HFF-Myc (cell line): ENCODE results near the gene PRXL2B.
"Not testable (repeated sequence)": the region's sequence is repeated elsewhere in the genome, so short reads cannot be mapped to it uniquely, and the experiment has no call there.

Experiments used
- DNase-seq: peaks from one replicate; pipeline ENCODE4 v3.0.0-alpha.2; 2011; ENCODE audit warnings: low read depth; ENCODE audit errors: extremely low read depth
- H3K4me3 ChIP-seq: replicated peaks from 2 replicates; pipeline ENCODE4 v1.5.1; 2011; ENCODE audit warnings: low read depth, mild to moderate bottlenecking, control low read depth, low read length
- TF ChIP-seq, protein P1 (sequence below): IDR thresholded peaks from 2 replicates; pipeline ENCODE4 v1.5.1; 2012; ENCODE audit warnings: mild to moderate bottlenecking, low read depth, low read length, control low read depth; ENCODE audit errors: missing control alignments

The PRXL2B gene

DNA sequence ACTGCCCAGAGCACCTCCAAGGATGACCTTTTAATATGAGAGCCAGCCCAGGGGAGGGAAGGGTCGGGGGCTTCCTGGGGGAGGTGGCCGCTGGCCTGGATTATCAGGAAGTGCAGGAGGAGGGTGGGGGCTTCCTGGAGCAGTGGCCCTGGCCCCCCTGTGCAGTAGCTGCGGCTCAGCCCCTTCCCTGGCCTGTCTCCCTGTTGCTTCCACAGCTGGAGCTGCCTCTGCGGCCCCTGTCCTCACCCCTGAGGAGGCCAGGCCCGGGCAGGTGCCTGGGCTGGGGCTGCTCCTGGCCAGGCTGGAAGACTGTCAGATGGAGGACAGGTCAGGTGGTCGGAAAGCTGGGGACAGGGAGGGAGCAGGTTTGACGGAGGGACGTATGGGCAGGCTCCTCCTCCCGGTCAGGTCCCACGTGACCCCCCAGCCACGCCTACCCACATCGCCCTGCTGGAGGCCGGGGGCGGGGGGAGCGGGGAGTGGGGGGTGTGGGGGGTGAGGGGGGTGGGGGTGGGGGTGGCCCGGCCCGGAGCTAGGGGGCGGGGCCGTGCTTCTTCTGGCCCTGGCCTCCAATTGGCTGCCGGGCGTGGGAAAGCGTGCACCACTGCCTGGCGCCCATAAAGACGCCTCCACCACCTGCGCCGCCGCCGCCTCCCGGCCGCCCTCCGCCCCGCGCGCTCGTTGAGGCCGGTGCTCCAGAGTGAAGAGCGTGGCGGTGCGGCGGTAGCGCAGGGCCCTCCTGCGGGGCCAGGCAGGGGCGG is 40.6 kb upstream of the PRXL2B start:
- TF ChIP-seq, protein P1, sequence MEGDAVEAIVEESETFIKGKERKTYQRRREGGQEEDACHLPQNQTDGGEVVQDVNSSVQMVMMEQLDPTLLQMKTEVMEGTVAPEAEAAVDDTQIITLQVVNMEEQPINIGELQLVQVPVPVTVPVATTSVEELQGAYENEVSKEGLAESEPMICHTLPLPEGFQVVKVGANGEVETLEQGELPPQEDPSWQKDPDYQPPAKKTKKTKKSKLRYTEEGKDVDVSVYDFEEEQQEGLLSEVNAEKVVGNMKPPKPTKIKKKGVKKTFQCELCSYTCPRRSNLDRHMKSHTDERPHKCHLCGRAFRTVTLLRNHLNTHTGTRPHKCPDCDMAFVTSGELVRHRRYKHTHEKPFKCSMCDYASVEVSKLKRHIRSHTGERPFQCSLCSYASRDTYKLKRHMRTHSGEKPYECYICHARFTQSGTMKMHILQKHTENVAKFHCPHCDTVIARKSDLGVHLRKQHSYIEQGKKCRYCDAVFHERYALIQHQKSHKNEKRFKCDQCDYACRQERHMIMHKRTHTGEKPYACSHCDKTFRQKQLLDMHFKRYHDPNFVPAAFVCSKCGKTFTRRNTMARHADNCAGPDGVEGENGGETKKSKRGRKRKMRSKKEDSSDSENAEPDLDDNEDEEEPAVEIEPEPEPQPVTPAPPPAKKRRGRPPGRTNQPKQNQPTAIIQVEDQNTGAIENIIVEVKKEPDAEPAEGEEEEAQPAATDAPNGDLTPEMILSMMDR, result no peak
- no peak for DNase-seq

DNA sequence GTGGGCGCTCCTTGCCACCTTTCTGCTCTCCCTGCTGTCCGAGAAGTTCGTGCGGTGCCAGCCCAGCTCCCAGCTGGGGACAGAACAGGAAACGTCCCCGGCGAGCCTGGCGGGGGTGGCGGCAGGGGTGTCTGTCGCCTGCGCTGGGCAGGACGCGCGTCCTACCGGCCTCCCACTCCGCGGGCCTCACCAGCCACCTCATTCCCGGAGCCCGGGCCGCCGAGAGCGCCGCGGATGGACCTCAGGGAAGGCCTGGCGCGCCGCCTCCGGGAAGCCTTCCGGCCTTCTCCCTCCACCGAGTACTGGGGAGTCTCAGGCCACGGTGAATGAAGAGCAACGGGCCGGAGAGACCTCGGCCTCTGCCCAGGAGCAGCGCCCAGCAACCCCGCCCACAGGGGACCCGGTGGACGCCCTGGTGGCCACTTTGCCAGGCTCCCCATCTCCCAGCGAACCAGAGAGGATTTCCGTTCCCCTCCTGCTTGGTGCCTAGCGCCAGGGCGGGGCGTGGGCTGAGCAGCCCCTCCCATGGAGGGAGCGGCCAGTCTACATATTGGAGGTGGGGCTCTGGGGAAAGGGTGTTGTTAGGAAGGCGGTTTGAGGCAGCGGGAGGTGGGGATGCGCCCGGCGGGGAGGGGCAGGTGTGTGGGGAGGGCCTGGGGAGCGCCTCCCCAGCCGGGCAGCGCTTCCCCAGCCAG is 39.9 kb upstream of the PRXL2B start:
- DNase-seq, result no peak
- peak overlapping the region; percentile 49 for H3K4me3 ChIP-seq
- TF ChIP-seq, protein P1, result no peak

More for the DNA sequence above, 40.6 kb upstream of the PRXL2B start:
- peak overlapping the region; percentile 49 for H3K4me3 ChIP-seq

DNA sequence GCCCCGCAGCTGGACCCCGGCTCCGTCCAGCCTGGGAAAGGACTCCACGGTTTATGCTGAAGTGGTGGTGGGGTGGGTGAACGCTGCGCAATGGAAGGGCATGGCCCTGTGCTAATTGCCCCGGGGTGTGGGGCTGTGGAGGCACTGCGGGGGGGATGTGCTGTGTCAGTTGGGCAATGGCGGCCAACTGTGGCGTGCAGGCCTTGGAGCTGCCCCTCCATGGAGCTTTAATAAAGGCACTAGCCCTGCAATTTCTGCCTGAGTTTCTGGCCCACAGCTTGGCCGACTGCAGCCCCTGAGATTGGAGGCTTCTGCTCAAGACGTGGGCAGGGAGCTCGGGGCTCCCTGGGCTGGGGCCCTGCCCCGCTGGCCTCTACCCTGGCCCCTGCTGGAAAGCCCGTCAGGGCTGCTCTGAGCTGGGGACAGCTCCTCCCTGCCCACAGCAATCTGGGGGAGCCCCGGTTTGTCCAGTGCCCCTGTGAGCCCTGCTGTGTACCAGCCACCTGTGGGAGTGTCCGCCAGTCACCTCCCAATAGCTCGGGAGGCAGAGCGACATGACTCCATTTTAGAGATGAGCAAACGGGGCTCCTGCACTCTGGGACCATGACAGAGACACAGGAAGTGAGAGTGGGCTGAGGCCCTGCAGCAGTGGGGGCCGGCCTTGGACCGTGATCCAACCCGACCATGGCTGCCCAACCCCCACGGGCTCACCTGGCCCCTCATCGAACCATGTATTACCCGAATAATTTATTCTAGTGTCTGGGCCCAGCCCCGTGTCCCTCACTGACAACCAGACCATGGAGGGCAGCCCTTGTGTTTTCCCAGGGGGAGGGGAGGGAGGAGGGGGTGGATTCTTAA is 39.1 kb upstream of the PRXL2B start:
- DNase-seq, result no peak
- TF ChIP-seq, protein P1, result no peak
- peak overlapping the region; percentile 49 for H3K4me3 ChIP-seq

DNA sequence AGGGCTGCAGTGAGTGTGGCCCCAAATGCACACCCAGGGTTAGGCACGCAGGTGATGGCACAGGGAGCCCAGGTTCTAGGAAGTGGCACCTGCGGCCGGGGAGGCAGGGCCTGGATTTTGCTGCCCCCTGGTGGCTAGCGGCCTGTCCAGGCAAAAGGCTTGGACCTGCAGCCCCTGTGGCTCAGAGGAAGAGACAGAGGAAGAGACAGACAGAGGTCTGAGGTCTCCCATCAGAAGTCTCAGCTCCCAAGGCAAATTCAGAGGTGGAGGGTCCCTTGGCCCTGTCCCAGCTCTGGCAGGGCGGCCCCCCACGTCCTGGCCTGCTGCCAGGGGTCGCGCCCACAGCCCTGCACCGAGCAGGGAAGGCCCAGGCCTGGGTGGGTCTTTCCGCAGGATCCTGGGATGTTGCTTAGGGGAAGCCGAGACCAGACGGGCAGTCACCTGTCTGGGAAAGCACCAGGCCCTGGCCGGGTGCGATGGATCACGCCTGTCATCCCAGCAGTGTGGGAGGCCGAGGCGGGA is 38.4 kb upstream of the PRXL2B start:
- DNase-seq, result no peak
- TF ChIP-seq, protein P1, result peak; percentile 97
- H3K4me3 ChIP-seq, result no peak overlapping the region

GRCh38 chr1:2549367-2550029 is 37.1 kb upstream of the PRXL2B start:
- not testable (repeated sequence) for H3K4me3 ChIP-seq, DNase-seq

GRCh38 chr1:2550309-2550861 is 36.2 kb upstream of the PRXL2B start:
- H3K4me3 ChIP-seq, DNase-seq: not testable (repeated sequence)

DNA sequence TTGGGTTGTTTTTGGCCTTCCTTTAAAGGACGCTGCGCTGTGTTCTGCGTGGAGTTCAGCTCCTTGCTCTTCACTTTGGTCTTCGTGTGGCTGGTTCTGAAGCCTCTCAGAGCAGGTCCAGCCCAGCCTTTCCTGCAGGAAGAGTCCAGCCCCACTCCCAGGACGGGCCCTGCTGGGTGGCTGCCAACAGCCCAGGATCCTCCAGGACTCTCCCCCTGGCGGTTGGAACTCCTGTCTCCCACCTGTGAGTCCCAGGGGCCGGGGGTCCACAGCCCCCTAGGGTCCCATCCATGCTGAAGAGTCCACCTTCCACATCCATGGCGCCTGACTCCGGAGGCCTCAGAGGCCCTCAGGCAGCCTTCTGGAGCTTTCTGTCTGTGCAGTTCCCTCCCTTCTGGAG is 35.0 kb upstream of the PRXL2B start:
- DNase-seq, H3K4me3 ChIP-seq: not testable (repeated sequence)
